Ectodermal cell (in vitro differentiated cells): ENCODE measurements around the gene MOB2. TPM values are rescaled to one million over a fixed set of nuclear protein-coding genes. Genes with fewer than 3 reads are reported as not detected.

ENCODE experiments used
- H3K27ac ChIP-seq: 2 replicates; pipeline ENCODE4 v1.7.0; 2013; ENCODE audit warnings: mild to moderate bottlenecking, low read depth, low read length; ENCODE audit not compliant: insufficient read depth, poor library complexity, severe bottlenecking
- H3K27me3 ChIP-seq: 2 replicates; pipeline ENCODE4 v1.7.0; 2013; ENCODE audit warnings: mild to moderate bottlenecking, low read length; ENCODE audit not compliant: insufficient read depth, control insufficient read depth, poor library complexity, severe bottlenecking
- H3K36me3 ChIP-seq: one replicate; pipeline ENCODE4 v1.7.0; 2013; ENCODE audit warnings: low read length; ENCODE audit not compliant: control insufficient read depth, insufficient read depth
- H3K4me1 ChIP-seq: one replicate; pipeline ENCODE4 v1.7.0; 2013; ENCODE audit warnings: low read length; ENCODE audit not compliant: control insufficient read depth, insufficient read depth
- H3K4me3 ChIP-seq: 2 replicates; pipeline ENCODE4 v1.7.0; 2013; ENCODE audit warnings: low read depth, low read length, control low read depth; ENCODE audit not compliant: insufficient read depth
- H3K9me3 ChIP-seq: 2 replicates; pipeline ENCODE4 v1.7.0; 2013; ENCODE audit warnings: mild to moderate bottlenecking, low read length, moderate library complexity; ENCODE audit not compliant: control insufficient read depth
- WGBS, 2 experiments: methylation state at CpG; one replicate each; pipeline ENCODE4 v1.1.7; 2013; ENCODE audit warnings: missing lambda C conversion rate in 2 of 2; 5-methylcytosine and 5-hydroxymethylcytosine counted together
- polyA plus RNA-seq, 4 experiments: library from polyadenylated mRNA; stranded (reverse); fragments of 50-300 nt; gene quantifications; one replicate each; pipeline ENCODE4 v1.2.3, GENCODE V29; 2013

Gene MOB2, protein sequence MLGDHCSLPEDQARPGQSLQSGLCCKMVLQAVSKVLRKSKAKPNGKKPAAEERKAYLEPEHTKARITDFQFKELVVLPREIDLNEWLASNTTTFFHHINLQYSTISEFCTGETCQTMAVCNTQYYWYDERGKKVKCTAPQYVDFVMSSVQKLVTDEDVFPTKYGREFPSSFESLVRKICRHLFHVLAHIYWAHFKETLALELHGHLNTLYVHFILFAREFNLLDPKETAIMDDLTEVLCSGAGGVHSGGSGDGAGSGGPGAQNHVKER
- polyA plus RNA-seq (2013, experiment 1 of 4), result 21.5 TPM
- polyA plus RNA-seq (2013, experiment 2 of 4), result 25.4 TPM
- 18.3 TPM for polyA plus RNA-seq (2013, experiment 3 of 4)
- 18.6 TPM for polyA plus RNA-seq (2013, experiment 4 of 4)

DNA sequence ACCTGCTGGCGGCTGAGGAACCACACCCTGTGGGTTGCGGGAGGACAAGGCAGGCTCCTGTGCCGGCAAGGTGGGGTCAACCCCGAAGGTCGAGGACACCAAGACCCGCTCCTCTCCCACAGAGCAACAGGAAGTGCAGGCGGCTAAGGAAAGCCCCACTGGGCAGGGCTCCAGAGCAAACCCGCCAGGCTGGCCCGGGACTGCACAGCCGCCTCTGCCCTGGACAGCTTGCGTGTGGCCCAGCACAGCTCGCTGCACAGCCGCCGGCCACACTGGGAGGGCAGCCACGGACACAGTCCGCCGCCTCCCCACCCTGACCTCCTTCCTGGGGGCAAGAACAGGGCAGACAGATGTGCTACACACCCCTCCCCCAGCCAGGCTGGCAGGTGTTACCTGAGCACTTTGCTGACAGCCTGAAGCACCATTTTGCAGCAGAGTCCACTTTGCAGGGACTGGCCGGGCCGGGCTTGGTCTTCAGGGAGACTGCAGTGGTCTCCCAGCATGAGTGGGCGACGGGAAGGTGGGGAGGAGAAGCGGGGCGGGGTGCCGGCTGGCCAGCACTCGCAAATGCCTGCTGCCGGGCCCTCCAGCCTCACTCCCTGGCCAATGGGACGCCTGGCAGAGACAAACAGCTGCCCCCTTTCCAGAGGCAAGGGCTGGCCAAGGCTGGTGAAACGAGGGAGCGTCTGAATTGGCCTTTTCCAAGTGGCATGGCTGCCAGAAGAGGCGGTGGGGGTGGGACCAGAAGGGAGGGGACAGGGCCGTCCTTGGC lies at the start of gene MOB2:
Gene MOB2 (minus strand): TSS at position 726 of the 772 bp plus-strand sequence. CDS start 223 bp downstream, at position 503.
- H3K27me3 ChIP-seq, result no peaks in the 10 kb centered on the region
- WGBS, 2 experiments, result 84% methylated on average over 31 of the region's 31 CpGs
- no peaks in the 10 kb centered on the region for H3K36me3 ChIP-seq
- H3K4me3 ChIP-seq, result no peak within 1 kb of the TSS
- no peak within 1 kb of the TSS for H3K27ac ChIP-seq
- H3K4me1 ChIP-seq, result no peaks in the 10 kb centered on the region
- H3K9me3 ChIP-seq, result no peaks in the 10 kb centered on the region

DNA sequence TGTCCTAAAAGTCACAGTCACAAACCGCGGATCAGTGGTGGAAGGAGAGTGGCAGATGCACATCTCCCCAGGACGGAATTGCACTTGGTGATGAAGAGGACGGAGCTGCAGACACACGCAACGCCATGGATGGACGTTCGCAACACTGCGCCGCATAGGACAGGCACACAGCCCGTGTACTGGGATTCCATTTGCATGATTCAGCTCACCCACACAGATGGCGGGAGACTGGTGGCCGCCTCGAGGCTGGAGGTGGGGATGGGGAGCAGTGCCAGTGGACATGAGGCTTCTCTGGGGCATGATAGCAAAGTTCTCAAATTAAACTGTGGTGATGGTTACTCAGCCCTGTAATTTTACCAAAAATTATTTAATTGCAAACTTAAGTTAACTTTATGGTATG lies 48.1 kb upstream of the MOB2 start:
- no peak overlapping the region for H3K4me3 ChIP-seq
- peaks cover 13% of the 10 kb centered on the region for H3K27me3 ChIP-seq
- H3K27ac ChIP-seq, result no peak overlapping the region
- H3K36me3 ChIP-seq, result no peaks in the 10 kb centered on the region
- H3K4me1 ChIP-seq, result no peaks in the 10 kb centered on the region
- H3K9me3 ChIP-seq, result no peaks in the 10 kb centered on the region
- 93% methylated on average over 14 of the region's 14 CpGs for WGBS, 2 experiments

DNA sequence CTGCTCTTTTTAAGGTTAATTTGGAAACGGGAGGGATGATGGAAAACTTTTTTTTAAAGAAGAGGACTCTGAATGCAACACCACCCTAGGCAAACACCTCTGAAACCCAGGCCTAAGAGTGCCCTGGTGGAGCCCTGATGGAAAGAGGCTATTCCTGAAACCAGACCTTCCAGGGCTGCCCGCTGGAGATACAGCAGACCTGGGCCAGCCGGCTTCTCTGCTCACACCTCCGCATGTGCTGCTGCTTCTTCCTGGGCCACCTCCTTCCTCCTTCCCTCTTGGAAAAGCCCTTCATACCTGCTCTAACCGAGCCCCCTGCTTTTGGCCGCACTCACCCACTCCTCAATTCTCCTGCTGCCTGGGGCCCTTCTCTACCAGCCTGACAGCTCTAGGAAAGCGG lies 47.6 kb upstream of the MOB2 start:
- Histone ChIP-seq H3K9me3 (no peaks in the 10 kb centered on the region), H3K4me3 (no peak overlapping the region), H3K27ac (no peak overlapping the region), H3K36me3 (no peaks in the 10 kb centered on the region), H3K4me1 (no peaks in the 10 kb centered on the region), H3K27me3 (peaks cover 13% of the 10 kb centered on the region)
- WGBS, 2 experiments, result 95% methylated on average over 7 of the region's 7 CpGs

DNA sequence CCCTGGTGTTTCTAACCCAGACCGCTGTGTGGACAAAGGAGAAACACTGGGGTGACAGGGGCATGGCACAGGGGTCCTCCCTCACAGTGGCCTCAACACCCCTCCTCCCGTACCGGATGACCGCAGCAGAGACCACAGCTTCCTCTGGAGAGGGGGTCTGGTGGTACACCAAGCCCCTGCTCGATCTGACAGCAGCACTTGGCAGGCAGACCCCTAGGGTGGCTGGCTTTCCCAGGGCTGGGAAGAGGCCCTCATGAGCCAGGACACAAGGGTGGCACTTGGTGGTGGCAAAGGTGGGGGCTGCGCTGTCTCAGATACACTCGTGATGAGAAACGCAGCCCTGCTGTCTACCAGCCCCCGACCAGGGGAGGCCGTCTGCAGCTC lies 46.8 kb upstream of the MOB2 start:
- no peak overlapping the region for H3K27ac ChIP-seq
- H3K27me3 ChIP-seq, result peaks cover 9% of the 10 kb centered on the region
- H3K36me3 ChIP-seq, result no peaks in the 10 kb centered on the region
- H3K4me3 ChIP-seq, result no peak overlapping the region
- no peaks in the 10 kb centered on the region for H3K4me1 ChIP-seq
- WGBS, 2 experiments, result 89 to 91% methylated on average over 10 of the region's 10 CpGs
- no peaks in the 10 kb centered on the region for H3K9me3 ChIP-seq

DNA sequence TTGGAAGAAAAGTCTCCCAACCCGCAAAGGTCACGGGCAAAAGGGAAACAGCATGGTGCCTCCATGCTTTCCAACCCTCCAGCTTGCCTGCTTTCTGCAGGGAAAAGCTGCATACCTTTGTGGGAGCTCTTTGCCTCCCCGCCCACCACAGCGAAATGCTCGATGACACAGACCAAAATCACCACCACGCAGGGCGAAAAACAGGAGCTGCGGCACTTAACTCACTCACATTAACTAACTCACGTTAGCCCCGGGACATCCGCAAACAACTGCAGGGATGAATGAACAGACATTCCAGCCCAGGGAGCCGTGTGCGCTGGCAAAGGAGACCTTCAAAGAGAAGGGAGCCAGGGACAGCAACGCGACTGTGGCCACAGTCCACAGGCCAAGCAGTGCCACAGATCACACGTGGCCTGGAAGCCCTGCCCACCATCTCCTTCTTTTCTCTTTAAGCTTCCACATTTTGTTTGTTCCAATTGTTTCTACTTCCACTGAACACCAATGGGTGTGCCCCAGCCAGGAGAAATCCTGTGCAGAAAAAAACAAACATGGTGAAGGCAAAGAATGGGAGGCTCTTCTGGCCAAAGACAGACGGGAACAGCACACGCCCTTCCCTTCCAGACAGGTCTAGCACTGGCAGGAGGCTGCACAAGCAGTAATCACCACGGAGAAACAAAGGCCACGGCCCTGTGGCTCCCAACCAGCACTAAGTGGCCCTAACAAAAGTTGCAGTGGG lies 46.2 kb upstream of the MOB2 start:
- H3K27ac ChIP-seq, result no peak overlapping the region
- H3K27me3 ChIP-seq, result peaks cover 3% of the 10 kb centered on the region
- H3K9me3 ChIP-seq, result no peaks in the 10 kb centered on the region
- H3K36me3 ChIP-seq, result no peaks in the 10 kb centered on the region
- H3K4me3 ChIP-seq, result no peak overlapping the region
- no peaks in the 10 kb centered on the region for H3K4me1 ChIP-seq
- 90 to 91% methylated on average over 20 of the region's 20 CpGs for WGBS, 2 experiments

DNA sequence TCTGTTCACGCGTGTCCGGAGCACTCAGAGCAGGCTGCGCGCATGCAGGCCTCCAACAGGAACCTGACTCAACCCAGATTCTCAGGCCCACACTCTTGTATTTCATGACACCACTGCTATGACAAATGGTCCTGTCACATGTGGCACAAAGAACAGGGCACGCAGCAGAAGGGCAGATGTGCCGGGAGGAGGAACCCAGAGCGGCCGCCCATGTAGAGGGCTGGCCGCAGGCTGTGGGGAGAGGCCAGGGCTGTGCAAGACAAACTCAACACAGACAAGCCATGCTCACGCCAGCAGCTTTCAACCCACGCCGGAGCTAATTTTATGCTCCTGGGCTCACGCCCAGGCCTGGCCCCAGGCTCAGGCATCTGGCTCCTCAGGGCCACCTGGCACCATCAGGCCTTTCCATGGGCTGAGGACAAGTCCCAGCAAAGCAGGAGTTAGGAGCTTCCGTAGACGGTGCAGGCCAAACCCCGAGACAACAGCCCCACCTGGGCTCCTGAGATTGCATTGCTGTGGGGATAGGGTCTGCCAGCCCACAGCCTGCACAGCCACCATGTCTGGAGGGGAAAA lies 45.5 kb upstream of the MOB2 start:
- WGBS, 2 experiments, result 94 to 96% methylated on average over 17 of the region's 17 CpGs
- H3K27ac ChIP-seq, result no peak overlapping the region

DNA sequence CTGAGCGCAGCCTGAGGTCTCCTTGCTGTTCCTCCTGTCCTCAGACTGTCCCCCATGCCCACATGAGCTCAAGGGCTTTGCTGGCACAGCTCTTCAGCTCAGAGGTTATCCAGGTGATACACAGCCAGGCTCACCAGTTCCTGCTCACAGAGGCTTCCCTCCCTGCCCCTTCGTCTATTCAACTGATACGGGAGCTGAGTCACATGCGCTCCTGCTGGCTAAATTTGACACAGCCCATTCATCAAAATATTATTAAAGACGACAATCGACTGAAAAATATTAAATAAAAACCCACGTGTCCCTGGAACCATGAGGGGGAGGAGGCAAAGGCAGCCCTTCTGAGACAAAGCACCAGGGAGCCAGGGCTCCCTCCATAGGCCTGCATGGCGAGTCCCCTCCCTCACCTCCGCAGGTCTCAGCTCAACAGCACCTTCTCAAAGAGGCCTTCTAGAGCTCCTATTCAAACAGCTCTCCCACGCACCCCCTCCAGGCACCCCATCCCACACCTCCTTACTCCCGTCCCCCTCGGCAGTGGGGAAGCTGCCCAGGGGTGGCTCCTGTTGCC lies 45.0 kb upstream of the MOB2 start:
- Histone ChIP-seq H3K9me3 (no peaks in the 10 kb centered on the region), H3K4me1 (no peaks in the 10 kb centered on the region), H3K4me3 (no peak overlapping the region), H3K27me3 (no peaks in the 10 kb centered on the region), H3K27ac (no peak overlapping the region), H3K36me3 (no peaks in the 10 kb centered on the region)
- 89 to 90% methylated on average over 12 of the region's 12 CpGs for whole genome bisulfite sequencing, 2 experiments

More for the DNA sequence above, 45.5 kb upstream of the MOB2 start:
- Histone ChIP-seq H3K27me3 (no peaks in the 10 kb centered on the region), H3K36me3 (no peaks in the 10 kb centered on the region), H3K4me3 (no peak overlapping the region), H3K4me1 (no peaks in the 10 kb centered on the region), H3K9me3 (no peaks in the 10 kb centered on the region)

DNA sequence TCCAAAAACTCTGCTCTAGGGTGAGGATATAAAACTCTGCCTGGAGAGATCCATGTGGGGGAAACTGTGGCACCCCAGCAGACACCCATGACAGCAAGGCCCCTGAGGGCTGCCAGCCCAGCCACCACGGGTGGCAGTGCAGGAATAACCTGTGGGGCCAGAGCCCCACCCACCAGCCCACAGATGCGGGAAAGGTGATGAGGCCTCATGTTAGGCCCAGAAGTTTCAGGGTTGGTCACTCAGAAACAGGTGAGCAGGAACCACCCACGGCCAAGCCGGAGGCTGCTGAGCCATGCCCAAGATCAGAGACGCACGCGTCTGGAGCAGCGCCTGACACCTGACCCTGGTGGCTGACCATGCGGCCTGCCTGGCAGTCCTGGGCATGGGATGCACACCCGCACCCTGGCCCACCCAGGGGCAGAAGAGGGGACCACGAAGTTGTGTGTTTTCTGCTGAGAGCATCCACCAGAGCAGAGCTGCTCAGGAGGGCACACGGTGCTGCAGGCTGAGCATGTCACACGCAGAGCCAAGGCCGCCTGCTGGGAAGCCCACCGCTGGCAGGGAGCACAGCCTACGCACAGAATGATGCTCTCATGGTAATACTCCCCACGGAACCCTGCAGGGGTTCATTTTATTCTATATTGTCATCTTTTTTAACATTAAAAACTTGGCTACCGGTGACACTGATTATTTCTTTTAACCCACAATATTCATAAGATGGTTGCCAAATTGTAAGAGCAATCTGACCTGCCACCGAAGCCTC lies 44.3 kb upstream of the MOB2 start:
- Histone ChIP-seq H3K27me3 (no peaks in the 10 kb centered on the region), H3K4me3 (no peak overlapping the region), H3K4me1 (no peaks in the 10 kb centered on the region), H3K27ac (no peak overlapping the region), H3K9me3 (no peaks in the 10 kb centered on the region), H3K36me3 (no peaks in the 10 kb centered on the region)
- WGBS, 2 experiments, result 93 to 94% methylated on average over 19 of the region's 19 CpGs

DNA sequence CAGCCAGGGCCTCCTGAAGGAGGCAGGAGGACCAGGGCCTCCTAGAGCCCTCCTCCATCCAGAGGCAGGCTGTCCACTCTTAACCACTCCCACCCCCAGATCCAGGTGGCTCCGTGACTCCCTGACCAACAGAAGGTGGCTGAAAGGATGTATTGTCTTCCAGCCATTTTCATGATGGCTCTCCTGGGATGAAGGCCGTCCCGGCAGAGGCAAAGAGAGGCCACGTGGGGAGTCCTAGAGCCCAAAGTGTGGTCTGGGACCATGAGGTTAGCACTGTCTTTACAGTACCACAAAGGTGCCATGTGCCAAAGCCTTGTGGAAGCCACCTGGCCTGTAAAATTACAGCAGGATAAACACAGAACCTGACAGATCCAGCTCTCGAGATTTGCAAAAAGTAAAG lies 43.2 kb upstream of the MOB2 start:
- 79 to 80% methylated on average over 4 to 5 of the region's 5 CpGs for whole genome bisulfite sequencing, 2 experiments
- no peaks in the 10 kb centered on the region for H3K4me1 ChIP-seq
- no peaks in the 10 kb centered on the region for H3K36me3 ChIP-seq
- H3K9me3 ChIP-seq, result no peaks in the 10 kb centered on the region
- H3K4me3 ChIP-seq, result no peak overlapping the region
- no peaks in the 10 kb centered on the region for H3K27me3 ChIP-seq
- no peak overlapping the region for H3K27ac ChIP-seq
